Measurements from ENCODE around the gene SKA1. TPM values are rescaled to one million over a fixed set of nuclear protein-coding genes. Genes with fewer than 3 reads are reported as not detected.

Gene SKA1
- total RNA-seq, 1 donor from 2014 or later: 0.52 TPM

GRCh38 chr18:50372743-50373142 lies 2.1 kb upstream of the SKA1 start:
- TF ChIP-seq, protein P1, sequence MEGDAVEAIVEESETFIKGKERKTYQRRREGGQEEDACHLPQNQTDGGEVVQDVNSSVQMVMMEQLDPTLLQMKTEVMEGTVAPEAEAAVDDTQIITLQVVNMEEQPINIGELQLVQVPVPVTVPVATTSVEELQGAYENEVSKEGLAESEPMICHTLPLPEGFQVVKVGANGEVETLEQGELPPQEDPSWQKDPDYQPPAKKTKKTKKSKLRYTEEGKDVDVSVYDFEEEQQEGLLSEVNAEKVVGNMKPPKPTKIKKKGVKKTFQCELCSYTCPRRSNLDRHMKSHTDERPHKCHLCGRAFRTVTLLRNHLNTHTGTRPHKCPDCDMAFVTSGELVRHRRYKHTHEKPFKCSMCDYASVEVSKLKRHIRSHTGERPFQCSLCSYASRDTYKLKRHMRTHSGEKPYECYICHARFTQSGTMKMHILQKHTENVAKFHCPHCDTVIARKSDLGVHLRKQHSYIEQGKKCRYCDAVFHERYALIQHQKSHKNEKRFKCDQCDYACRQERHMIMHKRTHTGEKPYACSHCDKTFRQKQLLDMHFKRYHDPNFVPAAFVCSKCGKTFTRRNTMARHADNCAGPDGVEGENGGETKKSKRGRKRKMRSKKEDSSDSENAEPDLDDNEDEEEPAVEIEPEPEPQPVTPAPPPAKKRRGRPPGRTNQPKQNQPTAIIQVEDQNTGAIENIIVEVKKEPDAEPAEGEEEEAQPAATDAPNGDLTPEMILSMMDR (IDR thresholded peaks at IDR 0.05): no peak
- H3K4me3 ChIP-seq: no peak overlapping the region
- no peaks in the 10 kb centered on the region for H3K36me3 ChIP-seq
- H3K27ac ChIP-seq: no peak overlapping the region
- ATAC-seq (no peak), DNase-seq (no peak)
- peaks cover under 1% of the 10 kb centered on the region for H3K27me3 ChIP-seq
- H3K9me3 ChIP-seq: peaks cover 11% of the 10 kb centered on the region
- H3K4me1 ChIP-seq: peaks cover 5% of the 10 kb centered on the region
- intact Hi-C loops (cut with DNase I): no loop called here

DNA sequence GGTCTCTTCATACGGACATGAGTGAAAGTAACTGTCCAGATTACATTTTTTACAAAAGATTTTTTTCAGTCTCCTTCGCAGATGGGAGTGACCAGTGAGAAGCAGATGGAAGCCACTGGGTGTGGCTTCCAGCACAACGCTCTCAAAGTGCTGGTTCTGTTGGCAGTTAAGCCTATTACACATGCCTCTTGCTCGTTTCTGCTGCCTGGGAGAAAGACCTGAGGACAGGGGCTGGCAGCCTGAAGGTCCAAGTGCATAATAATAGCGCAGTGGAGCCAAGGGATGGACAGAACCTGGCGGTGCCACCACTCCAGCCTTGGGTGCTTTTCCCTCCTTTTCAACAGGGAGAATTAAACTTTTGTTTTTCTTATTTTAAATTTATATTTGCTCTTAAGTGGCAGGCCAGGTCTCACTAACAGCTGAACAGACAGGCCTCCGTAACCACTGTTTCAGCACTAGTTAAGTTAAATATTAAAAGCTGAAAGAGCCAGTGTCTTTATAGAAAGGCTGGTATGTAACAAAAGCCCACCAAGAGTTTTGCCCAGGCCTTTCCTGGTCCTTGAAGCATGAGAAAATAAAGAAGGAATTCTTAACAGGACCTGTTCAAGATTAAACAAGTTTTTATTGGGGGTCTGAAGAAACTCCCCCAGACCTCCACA lies 1.2 kb upstream of the SKA1 start:
- Histone ChIP-seq H3K27me3 (no peaks in the 10 kb centered on the region), H3K4me1 (peaks cover 5% of the 10 kb centered on the region), H3K36me3 (no peaks in the 10 kb centered on the region), H3K9me3 (peaks cover 11% of the 10 kb centered on the region), H3K4me3 (no peak overlapping the region), H3K27ac (no peak overlapping the region)
- DNase-seq (no peak), ATAC-seq (no peak)
- TF ChIP-seq, protein P1 (IDR thresholded peaks at IDR 0.05): no peak
- intact Hi-C loops (cut with DNase I): no loop called here

DNA sequence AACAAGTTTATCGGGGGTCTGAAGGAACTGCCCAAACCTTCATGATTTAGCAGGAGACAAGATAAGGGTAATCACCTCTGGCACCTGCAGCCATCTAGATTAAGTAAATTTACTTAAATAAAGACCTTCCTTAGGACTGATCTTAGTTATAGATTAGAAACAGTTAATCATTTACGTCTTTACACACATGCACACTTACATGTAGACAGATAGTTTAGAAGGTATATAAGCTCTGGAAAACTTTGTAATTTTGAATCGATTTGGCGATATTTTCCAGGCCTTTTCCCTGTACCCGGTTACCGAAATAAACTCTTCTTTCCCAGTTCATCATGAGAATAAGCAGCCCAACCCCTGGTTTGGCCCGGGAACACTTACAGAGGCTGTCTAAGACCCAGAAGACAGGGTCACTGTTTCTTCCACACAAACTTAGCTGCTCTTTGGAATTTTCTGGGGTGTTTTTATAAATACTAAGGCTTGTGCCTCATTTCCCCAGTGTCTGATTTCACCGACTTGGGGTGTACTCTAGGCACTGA lies 560 bp upstream of the SKA1 start:
- ATAC-seq (no peak), DNase-seq (no peak)
- TF ChIP-seq, protein P1 (IDR thresholded peaks at IDR 0.05): no peak
- peak overlapping the region; percentile 57 for H3K4me3 ChIP-seq
- H3K36me3 ChIP-seq: no peaks in the 10 kb centered on the region
- H3K9me3 ChIP-seq: peaks cover 10% of the 10 kb centered on the region
- H3K27ac ChIP-seq: peak overlapping the region; percentile 77
- intact Hi-C loops (cut with DNase I): no loop called here
- peaks cover 5% of the 10 kb centered on the region for H3K4me1 ChIP-seq
- no peaks in the 10 kb centered on the region for H3K27me3 ChIP-seq

GRCh38 chr18:50377061-50377798 lies 2.4 kb downstream of the SKA1 start:
- intact Hi-C loops (cut with DNase I): no loop called here
- ATAC-seq (no peak), DNase-seq (no peak)
- Histone ChIP-seq H3K27me3 (no peaks in the 10 kb centered on the region), H3K4me3 (no peak overlapping the region), H3K4me1 (peaks cover 5% of the 10 kb centered on the region), H3K27ac (no peak overlapping the region), H3K36me3 (no peaks in the 10 kb centered on the region), H3K9me3 (no peaks in the 10 kb centered on the region)
- TF ChIP-seq, protein P1 (IDR thresholded peaks at IDR 0.05): no peak

DNA sequence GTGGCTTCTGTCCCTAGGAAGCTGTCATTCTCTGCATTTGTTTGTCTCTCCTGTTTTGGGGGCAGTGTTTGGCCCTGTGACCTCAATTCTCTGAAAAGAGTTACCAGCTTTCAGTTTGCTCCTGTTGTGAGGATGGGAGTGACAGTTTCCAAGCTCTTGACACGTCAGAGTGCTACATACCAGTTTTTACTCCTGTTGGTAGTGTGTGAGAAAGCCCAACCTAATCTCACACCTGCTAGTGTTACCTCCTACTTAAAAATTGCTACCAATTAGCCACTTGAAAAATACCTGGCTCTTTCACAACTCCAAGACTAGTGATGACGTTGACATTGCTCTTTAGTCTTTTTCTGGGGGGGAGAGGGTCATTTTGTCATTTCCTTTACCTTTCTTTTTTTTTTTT lies 14.1 kb downstream of the SKA1 start:
- Histone ChIP-seq H3K4me1 (no peaks in the 10 kb centered on the region), H3K9me3 (no peaks in the 10 kb centered on the region), H3K4me3 (no peak overlapping the region), H3K27me3 (no peaks in the 10 kb centered on the region), H3K36me3 (no peaks in the 10 kb centered on the region), H3K27ac (no peak overlapping the region)
- TF ChIP-seq, protein P1 (IDR thresholded peaks at IDR 0.05): no peak
- DNase-seq (no peak), ATAC-seq (peak; percentile 40)
- intact Hi-C loops (cut with DNase I): no loop called here
